C1 segment of cervical spinal cord (tissue), 14 donors: Measurements from ENCODE around the gene GBE1.
"Not testable (repeated sequence)": the region's sequence is repeated elsewhere in the genome, so short reads cannot be mapped to it uniquely, and the experiment has no call there.

Experiments
- DNase-seq, 14 donors: peaks; one replicate each; lab custom pipeline; 2025; lab: John Stamatoyannopoulos, UW

Gene GBE1

GRCh38 chr3:81760924-81761903 lies at the start of gene GBE1:
GBE1 (minus strand) TSS chr3:81761645; CDS start chr3:81761517, 128 bp downstream.
- DNase-seq, result peak; percentile 82 to 98 (median 94)

GRCh38 chr3:81808900-81809299 lies 47.5 kb upstream of the GBE1 start:
- no peak for DNase-seq

- DNase-seq, result no peak
These were observed 38.0 kb upstream of the GBE1 start for GRCh38 chr3:81799403-81799802.

GRCh38 chr3:81793410-81793809 lies 32.0 kb upstream of the GBE1 start:
- no peak for DNase-seq

GRCh38 chr3:81790117-81790516 lies 28.7 kb upstream of the GBE1 start:
- no peak for DNase-seq

- DNase-seq, result no peak
These were observed 28.2 kb upstream of the GBE1 start for GRCh38 chr3:81789691-81790090.

GRCh38 chr3:81788610-81789009 lies 27.2 kb upstream of the GBE1 start:
- DNase-seq, result no peak

- DNase-seq, result no peak
These were observed 26.6 kb upstream of the GBE1 start for GRCh38 chr3:81788044-81788443.

- DNase-seq, result no peak
These were observed 21.1 kb upstream of the GBE1 start for GRCh38 chr3:81782585-81782984.

- no peak for DNase-seq
These were observed 17.3 kb upstream of the GBE1 start for GRCh38 chr3:81778678-81779182.

GRCh38 chr3:81776643-81777042 lies 15.2 kb upstream of the GBE1 start:
- no peak for DNase-seq

- no peak for DNase-seq
These were observed 9.3 kb upstream of the GBE1 start for GRCh38 chr3:81770710-81771109.

GRCh38 chr3:81769299-81769698 lies 7.9 kb upstream of the GBE1 start:
- no peak for DNase-seq

GRCh38 chr3:81767250-81767859 lies 5.9 kb upstream of the GBE1 start:
- not testable (repeated sequence) for DNase-seq

- no peak for DNase-seq
These were observed 4.0 kb upstream of the GBE1 start for GRCh38 chr3:81765400-81765799.

- no peak for DNase-seq
These were observed 3.2 kb upstream of the GBE1 start for GRCh38 chr3:81764665-81765064.

GRCh38 chr3:81764002-81764401 lies 2.6 kb upstream of the GBE1 start:
- DNase-seq, result no peak

- no peak for DNase-seq
These were observed 1.6 kb upstream of the GBE1 start for GRCh38 chr3:81763001-81763400.

GRCh38 chr3:81761904-81762580 lies 597 bp upstream of the GBE1 start:
- DNase-seq, result no peak

- peak in 1 of 14 donors; percentile 6 for DNase-seq
These were observed 1.2 kb downstream of the GBE1 start for GRCh38 chr3:81760215-81760614.

GRCh38 chr3:81758771-81759170 lies 2.7 kb downstream of the GBE1 start:
- not testable (repeated sequence) for DNase-seq

- no peak for DNase-seq
These were observed 3.2 kb downstream of the GBE1 start for GRCh38 chr3:81758275-81758674.
